Measurements from ENCODE around the gene CNOT4.

The CNOT4 gene

DNA sequence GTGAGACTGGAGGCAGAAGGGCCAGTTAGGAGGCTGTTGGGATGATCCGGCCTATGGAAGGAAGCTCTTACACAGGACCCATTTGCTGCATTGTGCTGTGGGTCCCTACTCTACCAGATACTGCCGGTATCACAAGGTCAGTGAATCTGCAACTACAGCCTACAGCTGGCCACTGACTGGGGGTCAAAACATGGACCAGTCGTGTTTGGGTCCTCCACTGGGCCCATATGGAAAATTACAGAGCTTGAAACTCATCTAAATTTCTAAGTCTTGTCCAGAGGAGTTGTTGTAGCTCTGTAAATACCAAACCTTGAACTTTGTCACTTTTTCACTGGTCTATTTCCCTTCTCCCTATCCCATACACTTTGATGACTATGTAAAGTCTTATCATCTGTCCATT lies 42.2 kb upstream of the CNOT4 start:
- no peak for DNase-seq (ENCODE audit: low read depth, low spot score)
- H3K4me3 ChIP-seq (ENCODE audit: low read depth, low read length), result no peak overlapping the region
- TF ChIP-seq, protein P1, sequence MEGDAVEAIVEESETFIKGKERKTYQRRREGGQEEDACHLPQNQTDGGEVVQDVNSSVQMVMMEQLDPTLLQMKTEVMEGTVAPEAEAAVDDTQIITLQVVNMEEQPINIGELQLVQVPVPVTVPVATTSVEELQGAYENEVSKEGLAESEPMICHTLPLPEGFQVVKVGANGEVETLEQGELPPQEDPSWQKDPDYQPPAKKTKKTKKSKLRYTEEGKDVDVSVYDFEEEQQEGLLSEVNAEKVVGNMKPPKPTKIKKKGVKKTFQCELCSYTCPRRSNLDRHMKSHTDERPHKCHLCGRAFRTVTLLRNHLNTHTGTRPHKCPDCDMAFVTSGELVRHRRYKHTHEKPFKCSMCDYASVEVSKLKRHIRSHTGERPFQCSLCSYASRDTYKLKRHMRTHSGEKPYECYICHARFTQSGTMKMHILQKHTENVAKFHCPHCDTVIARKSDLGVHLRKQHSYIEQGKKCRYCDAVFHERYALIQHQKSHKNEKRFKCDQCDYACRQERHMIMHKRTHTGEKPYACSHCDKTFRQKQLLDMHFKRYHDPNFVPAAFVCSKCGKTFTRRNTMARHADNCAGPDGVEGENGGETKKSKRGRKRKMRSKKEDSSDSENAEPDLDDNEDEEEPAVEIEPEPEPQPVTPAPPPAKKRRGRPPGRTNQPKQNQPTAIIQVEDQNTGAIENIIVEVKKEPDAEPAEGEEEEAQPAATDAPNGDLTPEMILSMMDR (IDR thresholded peaks at IDR 0.05; ENCODE audit: low read depth, low read length), result no peak
- in situ Hi-C loops (cut with HindIII; ENCODE audit: low sequenced_read_pairs), result no loop called here

DNA sequence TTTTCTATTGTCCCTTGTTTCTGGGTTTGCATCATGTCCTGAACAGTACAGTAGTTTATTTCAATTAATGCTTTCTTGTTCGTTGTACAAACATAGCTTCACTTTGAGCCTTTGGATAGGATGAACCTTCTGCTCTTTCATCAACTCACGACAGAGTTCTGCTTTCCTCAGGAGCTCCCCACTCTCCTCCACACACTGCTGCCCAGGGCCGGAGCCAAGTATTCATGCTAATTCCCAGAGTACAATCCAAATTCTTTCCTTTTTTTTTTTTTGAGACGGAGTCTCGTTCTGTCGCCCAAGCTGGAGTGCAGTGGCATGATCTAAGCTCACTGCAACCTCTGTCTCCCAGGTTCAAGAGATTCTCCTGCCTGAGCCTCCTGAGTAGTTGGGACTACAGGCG lies 40.3 kb upstream of the CNOT4 start:
- H3K4me3 ChIP-seq (ENCODE audit: low read depth, low read length), result no peak overlapping the region
- no peak for DNase-seq (ENCODE audit: low read depth, low spot score)
- TF ChIP-seq, protein P1 (IDR thresholded peaks at IDR 0.05; ENCODE audit: low read depth, low read length), result no peak
- in situ Hi-C loops (cut with HindIII; ENCODE audit: low sequenced_read_pairs), result no loop called here

DNA sequence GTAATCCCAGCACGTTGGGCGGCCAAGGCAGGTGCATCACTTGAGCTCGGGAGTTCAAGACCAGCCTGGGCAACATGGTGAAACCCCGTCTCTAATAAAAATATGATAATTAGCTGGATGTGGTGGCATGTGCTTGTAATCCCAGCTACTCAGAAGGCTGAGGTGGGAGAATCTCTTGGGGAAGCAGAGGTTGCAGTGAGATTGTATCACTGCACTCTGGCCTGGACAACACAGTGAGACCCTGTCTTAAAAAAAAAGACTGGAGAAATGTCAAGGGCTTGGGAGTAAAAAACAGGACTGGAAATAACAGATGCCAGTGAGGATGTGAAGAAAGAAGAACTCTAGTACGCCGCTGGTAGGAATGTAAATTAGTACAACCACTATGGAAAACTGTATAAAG lies 31.1 kb upstream of the CNOT4 start:
- in situ Hi-C loops (cut with HindIII; ENCODE audit: low sequenced_read_pairs), result no loop called here
- TF ChIP-seq, protein P1 (IDR thresholded peaks at IDR 0.05; ENCODE audit: low read depth, low read length), result no peak
- no peak overlapping the region for H3K4me3 ChIP-seq (ENCODE audit: low read depth, low read length)
- no peak for DNase-seq (ENCODE audit: low read depth, low spot score)

DNA sequence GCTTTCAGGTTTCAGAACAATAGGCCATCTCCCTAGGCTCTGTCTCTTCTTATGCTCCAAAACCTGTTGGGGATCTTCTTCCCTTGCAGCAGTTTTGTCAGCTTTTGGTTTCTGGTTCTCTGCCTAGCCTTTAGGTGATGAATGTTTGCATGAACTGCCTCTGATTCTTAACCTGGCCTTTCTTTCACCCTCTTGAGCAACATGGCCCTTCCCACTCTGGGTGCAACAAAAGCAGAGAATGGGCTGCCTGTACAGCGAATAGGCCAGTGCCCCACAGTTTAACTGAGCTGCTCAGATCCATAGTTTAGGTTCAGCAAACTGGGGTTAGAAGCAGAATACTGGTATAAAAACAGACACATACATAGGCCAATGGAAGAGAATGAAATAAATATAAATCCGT lies 29.7 kb upstream of the CNOT4 start:
- TF ChIP-seq, protein P1 (IDR thresholded peaks at IDR 0.05; ENCODE audit: low read depth, low read length), result no peak

DNA sequence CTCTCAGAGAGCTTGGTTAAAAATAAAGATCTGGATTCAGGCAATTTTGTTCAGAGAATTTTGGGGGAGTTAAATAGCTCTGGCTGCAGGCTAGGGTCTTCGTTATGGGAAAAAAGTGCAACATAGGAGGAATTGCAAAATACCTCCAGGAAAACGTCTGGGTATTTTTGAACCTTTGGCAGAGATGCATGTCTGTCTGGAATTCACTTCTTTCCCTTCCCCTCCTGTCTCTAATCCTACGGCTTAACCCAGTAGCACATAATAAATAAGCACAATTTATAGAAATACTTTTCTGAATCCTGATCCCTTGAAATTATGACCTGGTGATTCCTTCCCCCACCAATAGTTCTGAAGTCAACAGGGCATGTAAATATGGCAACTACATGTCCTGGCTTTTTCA lies 28.5 kb upstream of the CNOT4 start:
- H3K4me3 ChIP-seq (ENCODE audit: low read depth, low read length), result no peak overlapping the region
- in situ Hi-C loops (cut with HindIII; ENCODE audit: low sequenced_read_pairs), result no loop called here
- TF ChIP-seq, protein P1 (IDR thresholded peaks at IDR 0.05; ENCODE audit: low read depth, low read length), result no peak
- no peak for DNase-seq (ENCODE audit: low read depth, low spot score)

More for the DNA sequence above, 29.7 kb upstream of the CNOT4 start:
- no peak for DNase-seq (ENCODE audit: low read depth, low spot score)
- in situ Hi-C loops (cut with HindIII; ENCODE audit: low sequenced_read_pairs), result no loop called here
- H3K4me3 ChIP-seq (ENCODE audit: low read depth, low read length), result no peak overlapping the region

DNA sequence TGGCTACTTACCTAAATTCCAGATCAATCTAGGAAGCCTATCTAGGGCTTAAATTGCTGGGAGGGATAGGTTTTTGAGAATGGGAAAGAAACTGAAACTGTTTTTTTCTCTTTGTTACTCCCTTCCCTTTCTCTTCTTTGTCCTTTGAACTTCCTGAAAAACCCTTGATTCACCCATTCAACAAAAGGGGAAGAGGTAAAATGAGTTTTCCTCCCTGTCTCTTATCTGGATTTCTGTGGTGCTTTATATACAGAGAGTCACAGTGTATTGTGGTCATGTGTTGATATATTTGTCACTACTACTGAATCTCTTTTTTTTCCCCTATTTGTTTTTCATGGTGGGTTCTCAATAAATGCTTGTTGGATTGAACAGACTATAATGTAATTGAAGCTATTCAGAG lies 28.0 kb upstream of the CNOT4 start:
- DNase-seq (ENCODE audit: low read depth, low spot score), result no peak
- H3K4me3 ChIP-seq (ENCODE audit: low read depth, low read length), result no peak overlapping the region
- in situ Hi-C loops (cut with HindIII; ENCODE audit: low sequenced_read_pairs), result no loop called here
- TF ChIP-seq, protein P1 (IDR thresholded peaks at IDR 0.05; ENCODE audit: low read depth, low read length), result no peak

DNA sequence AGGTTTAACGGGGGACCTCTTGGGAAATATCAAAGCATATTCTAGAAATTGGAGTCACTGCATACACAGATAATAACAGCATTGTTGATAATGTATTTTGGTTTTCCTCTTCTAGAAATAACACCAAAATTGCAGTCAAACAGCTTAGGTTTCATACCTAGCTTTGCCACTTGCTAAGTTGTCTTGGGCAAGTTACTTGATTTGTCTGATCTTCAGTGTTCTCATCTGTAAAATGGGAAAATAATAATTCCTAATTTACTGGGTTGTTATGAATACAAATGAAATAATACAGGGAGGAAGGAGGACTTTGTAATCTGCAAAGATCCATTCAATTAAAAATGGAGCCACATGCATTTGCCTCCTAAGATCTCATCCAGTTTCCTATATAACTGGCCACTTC lies 27.6 kb upstream of the CNOT4 start:
- H3K4me3 ChIP-seq (ENCODE audit: low read depth, low read length), result no peak overlapping the region
- DNase-seq (ENCODE audit: low read depth, low spot score), result no peak
- in situ Hi-C loops (cut with HindIII; ENCODE audit: low sequenced_read_pairs), result no loop called here
- TF ChIP-seq, protein P1 (IDR thresholded peaks at IDR 0.05; ENCODE audit: low read depth, low read length), result no peak
